SJSA1 (cell line): ENCODE data around the gene SIL1. TPM values are rescaled to one million over a fixed set of nuclear protein-coding genes. Genes with fewer than 3 reads are reported as not detected.
A peak's percentile ranks its signal among the peaks of the same experiment; 100 is the strongest.
"Not testable (repeated sequence)": the region's sequence is repeated elsewhere in the genome, so short reads cannot be mapped to it uniquely, and the experiment has no call there.

Experiments
- DNase-seq, 2 experiments: peaks; one replicate each; pipeline ENCODE4 v3.0.0-alpha.2; 2015 to 2020; ENCODE audit warnings: low spot score in 2 of 2, low read depth in 1 of 2
- H3K27ac ChIP-seq: fragments of 250-450 bp; sonication (Bioruptor Pico); 2 replicates; pipeline ENCODE4 v1.5.1; 2020; ENCODE audit warnings: mild to moderate bottlenecking, moderate library complexity
- H3K27me3 ChIP-seq: fragments of 250-450 bp; sonication (Bioruptor Pico); replicated peaks from 2 replicates; pipeline ENCODE4 v1.5.1; 2020; ENCODE audit warnings: mild to moderate bottlenecking, moderate library complexity
- H3K36me3 ChIP-seq: fragments of 250-450 bp; sonication (Bioruptor Pico); 2 replicates; pipeline ENCODE4 v1.5.1; 2020; ENCODE audit warnings: mild to moderate bottlenecking
- H3K4me1 ChIP-seq: fragments of 250-450 bp; sonication (Bioruptor Pico); replicated peaks from 2 replicates; pipeline ENCODE4 v1.6.1; 2021; ENCODE audit warnings: mild to moderate bottlenecking
- H3K4me3 ChIP-seq: fragments of 250-450 bp; sonication (Bioruptor Pico); 2 replicates; pipeline ENCODE4 v1.5.1; 2020; ENCODE audit warnings: mild to moderate bottlenecking
- H3K9me3 ChIP-seq: fragments of 250-450 bp; sonication (Bioruptor Pico); replicated peaks from 2 replicates; pipeline ENCODE4 v1.5.1; 2020; ENCODE audit warnings: mild to moderate bottlenecking
- total RNA-seq: library from RNA; depleted of rRNA; stranded (reverse); fragments of >200 nt; shearing (Covaris generic); gene quantifications from 2 replicates; pipeline ENCODE4 v1.2.3, GENCODE V29; 2014; rRNA removed

Gene SIL1
- total RNA-seq = 42.5 and 58.2 TPM in 2 replicates

DNA sequence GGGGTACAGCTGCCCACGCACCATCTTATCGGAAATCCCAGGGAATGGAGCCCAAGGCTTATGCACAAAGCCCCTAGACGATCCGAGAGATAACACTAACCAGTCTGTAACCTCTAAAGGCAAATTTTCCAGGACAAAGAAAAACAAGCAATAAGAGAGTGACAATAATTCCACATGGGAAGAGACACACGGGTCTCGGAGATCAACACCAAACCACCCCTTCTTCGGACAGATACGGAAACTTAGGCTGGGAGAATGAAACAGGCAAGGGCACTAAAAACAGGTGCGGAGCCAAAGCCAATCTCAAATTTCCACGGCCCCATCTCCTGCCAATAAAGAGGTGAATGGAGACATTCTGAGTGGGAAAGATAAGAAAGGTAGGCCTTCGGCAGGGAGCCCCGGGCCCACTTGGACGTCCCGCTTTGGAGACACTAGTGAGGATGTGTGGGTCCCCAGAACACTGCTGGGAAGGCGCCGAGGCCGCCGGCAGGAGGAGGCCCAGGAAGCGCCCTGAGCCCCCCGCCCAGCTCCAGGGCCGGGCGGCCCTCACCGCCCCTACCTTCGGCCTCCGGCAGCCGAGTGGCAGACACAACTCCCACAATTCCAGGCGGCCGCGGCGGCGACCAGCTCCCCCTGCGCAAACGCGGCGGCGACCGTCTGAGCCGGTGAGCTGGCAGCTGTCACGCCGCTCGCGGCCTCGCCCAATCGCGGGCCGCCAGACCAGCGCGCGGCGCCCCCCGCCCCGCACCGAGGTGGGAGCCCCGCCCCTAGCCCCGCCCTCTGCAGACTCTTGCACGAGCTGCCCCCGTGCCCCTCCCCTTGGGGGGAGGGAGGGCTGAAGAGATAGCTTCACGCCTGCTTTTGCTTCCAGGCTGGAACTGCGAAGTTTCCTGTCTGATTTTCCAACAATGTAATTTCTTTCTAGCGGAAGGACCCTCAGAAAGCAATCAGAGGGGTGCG is at the start of gene SIL1:
SIL1 (minus strand) TSS at position 659 of the 960 bp plus-strand sequence. CDS start 70,525 bp downstream, outside the sequence.
- Histone ChIP-seq H3K9me3 (no peaks in the 10 kb centered on the region), H3K27ac (peak within 1 kb of the TSS; percentile 68), H3K4me1 (no peaks in the 10 kb centered on the region), H3K36me3 (peaks cover 11% of the 10 kb centered on the region), H3K4me3 (peak within 1 kb of the TSS; percentile 65), H3K27me3 (no peaks in the 10 kb centered on the region)
- peak; percentile 90 to 99 for DNase-seq

DNA sequence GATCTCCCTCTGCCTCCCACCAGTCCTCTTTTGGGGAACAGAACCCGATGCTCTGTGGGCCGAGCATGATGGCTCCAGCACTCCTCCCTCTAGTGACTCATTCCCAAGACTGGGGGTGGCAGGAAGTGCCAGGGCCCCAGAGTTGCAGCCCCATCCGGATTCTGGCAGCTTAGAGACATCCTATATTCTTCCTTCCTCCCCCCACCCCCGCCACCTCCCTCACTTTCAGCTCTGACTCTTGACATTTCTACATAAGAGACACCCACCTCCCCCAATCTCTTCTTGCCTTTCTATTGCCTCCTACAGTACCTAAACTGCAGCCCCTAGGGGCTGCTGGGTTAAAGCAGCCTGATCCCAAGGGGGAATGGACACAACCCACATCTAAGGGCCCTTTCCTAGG is 48.2 kb upstream of the SIL1 start:
- H3K4me3 ChIP-seq = no peak overlapping the region

DNA sequence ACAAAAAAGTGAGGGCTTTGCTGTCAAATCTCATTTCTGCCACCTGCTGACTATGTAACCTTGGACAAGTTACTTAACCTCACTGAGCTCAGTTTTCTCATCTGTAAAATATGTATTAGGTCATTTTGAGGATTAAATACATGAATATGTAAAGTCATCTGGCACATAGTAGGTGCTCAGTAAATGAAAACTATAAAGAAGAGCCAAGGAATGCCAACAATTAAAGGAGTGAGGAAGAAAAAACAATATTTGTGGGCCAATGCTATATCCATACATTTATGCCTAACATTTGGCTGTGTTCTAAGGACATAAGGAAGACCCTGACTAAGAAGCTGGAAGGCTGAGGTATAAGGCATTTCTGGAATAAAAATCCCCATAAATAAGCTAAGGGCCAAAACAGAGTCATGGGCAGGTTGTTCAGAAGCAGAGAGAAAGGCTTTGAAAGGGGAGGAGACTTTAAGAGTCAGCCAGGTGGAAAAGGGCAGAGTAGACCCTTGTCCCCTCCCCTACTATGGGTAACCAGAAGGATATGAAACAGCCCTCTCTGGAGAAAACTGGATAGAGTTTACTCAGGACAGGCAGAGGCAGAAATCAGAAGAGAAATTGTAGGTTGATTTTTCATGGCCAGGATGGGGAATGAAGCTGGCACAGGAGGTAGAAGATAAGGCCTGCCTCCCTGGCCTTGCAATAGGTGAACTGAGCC is 47.6 kb upstream of the SIL1 start:
- no peak overlapping the region for H3K4me3 ChIP-seq
- H3K27me3 ChIP-seq = 0 out of 2 replicates have a peak, but pooled peaks cover 5% of the 10 kb centered on the region
- no peaks in the 10 kb centered on the region; the same call in 1 of the 2 replicates for H3K9me3 ChIP-seq
- no peak overlapping the region for H3K27ac ChIP-seq
- no peaks in the 10 kb centered on the region for H3K36me3 ChIP-seq
- DNase-seq = no peak
- peaks cover 4% of the 10 kb centered on the region for H3K4me1 ChIP-seq

More for the DNA sequence above, 48.2 kb upstream of the SIL1 start:
- peak in 1 of 2 experiments; percentile 57 for DNase-seq
- Histone ChIP-seq H3K27ac (no peak overlapping the region), H3K9me3 (no peaks in the 10 kb centered on the region; the same call in 1 of the 2 replicates), H3K27me3 (no peaks in the 10 kb centered on the region), H3K4me1 (peaks cover 4% of the 10 kb centered on the region), H3K36me3 (no peaks in the 10 kb centered on the region)

GRCh38 chr5:139243425-139243970 is 45.3 kb upstream of the SIL1 start:
- no peaks in the 10 kb centered on the region for H3K36me3 ChIP-seq
- H3K27me3 ChIP-seq = 0 out of 2 replicates have a peak, but pooled peaks cover 5% of the 10 kb centered on the region
- H3K9me3 ChIP-seq = peaks cover 6% of the 10 kb centered on the region
- no peak for DNase-seq
- no peak overlapping the region for H3K27ac ChIP-seq
- no peak overlapping the region for H3K4me3 ChIP-seq
- H3K4me1 ChIP-seq = peaks cover 4% of the 10 kb centered on the region

GRCh38 chr5:139241139-139241538 is 43.0 kb upstream of the SIL1 start:
- Histone ChIP-seq H3K36me3 (no peaks in the 10 kb centered on the region), H3K27ac (no peak overlapping the region), H3K4me1 (peaks cover 2% of the 10 kb centered on the region), H3K27me3 (0 out of 2 replicates have a peak, but pooled peaks cover 5% of the 10 kb centered on the region), H3K9me3 (peaks cover 6% of the 10 kb centered on the region), H3K4me3 (no peak overlapping the region)
- DNase-seq = no peak

- no peaks in the 10 kb centered on the region for H3K36me3 ChIP-seq
- no peaks in the 10 kb centered on the region for H3K4me1 ChIP-seq
- no peak overlapping the region for H3K4me3 ChIP-seq
- no peak overlapping the region for H3K27ac ChIP-seq
- H3K9me3 ChIP-seq = peaks cover 6% of the 10 kb centered on the region; the same call in 1 of the 2 replicates
- 0 out of 2 replicates have a peak, but pooled peaks cover 5% of the 10 kb centered on the region for H3K27me3 ChIP-seq
- DNase-seq = no peak
These were observed 38.3 kb upstream of the SIL1 start for GRCh38 chr5:139236479-139236878.

- Histone ChIP-seq H3K27ac (no peak overlapping the region), H3K27me3 (no peaks in the 10 kb centered on the region), H3K4me1 (no peaks in the 10 kb centered on the region), H3K36me3 (no peaks in the 10 kb centered on the region), H3K4me3 (no peak overlapping the region), H3K9me3 (no peaks in the 10 kb centered on the region)
- no peak for DNase-seq
These were observed 34.1 kb upstream of the SIL1 start for GRCh38 chr5:139232147-139232724.

DNA sequence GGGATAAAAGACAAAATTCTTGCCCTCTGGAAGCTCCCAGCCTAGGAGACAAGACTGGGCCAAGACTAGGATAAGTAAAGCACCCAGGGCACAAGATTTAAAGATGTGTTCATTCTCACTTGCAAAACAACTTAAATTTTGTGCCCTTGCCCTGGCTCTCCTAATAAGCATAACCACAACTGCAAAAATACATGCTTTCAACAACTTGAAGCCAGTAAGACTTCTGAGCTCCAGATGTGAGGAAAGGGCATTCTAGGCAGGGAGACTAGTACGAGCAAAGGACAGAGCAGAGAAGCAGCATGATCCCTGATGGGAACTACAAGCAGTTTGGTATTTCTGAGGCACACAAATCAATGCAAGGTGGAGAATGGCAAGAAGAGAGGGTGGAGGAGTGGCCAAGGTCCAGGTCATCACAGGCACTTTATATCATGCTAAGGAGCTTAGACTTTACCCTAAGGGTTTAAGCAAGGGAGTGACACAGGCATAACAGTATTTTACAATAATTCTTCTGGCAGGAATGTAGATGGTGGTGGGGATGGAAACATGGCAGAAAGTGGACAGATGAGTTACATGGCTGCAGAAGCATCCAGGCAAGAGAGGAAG is 30.1 kb upstream of the SIL1 start:
- Histone ChIP-seq H3K27ac (no peak overlapping the region), H3K36me3 (no peaks in the 10 kb centered on the region), H3K9me3 (no peaks in the 10 kb centered on the region), H3K4me3 (no peak overlapping the region), H3K27me3 (no peaks in the 10 kb centered on the region), H3K4me1 (no peaks in the 10 kb centered on the region)
- no peak for DNase-seq

- Histone ChIP-seq H3K4me1 (no peaks in the 10 kb centered on the region), H3K36me3 (no peaks in the 10 kb centered on the region), H3K27ac (no peak overlapping the region), H3K4me3 (no peak overlapping the region), H3K27me3 (no peaks in the 10 kb centered on the region), H3K9me3 (no peaks in the 10 kb centered on the region)
- DNase-seq = no peak
These were observed 28.0 kb upstream of the SIL1 start for GRCh38 chr5:139226131-139226530.

- Histone ChIP-seq H3K27me3 (no peaks in the 10 kb centered on the region), H3K4me3 (no peak overlapping the region), H3K9me3 (no peaks in the 10 kb centered on the region), H3K4me1 (no peaks in the 10 kb centered on the region), H3K36me3 (no peaks in the 10 kb centered on the region), H3K27ac (no peak overlapping the region)
- no peak for DNase-seq
These were observed 25.3 kb upstream of the SIL1 start for GRCh38 chr5:139223481-139223880.

GRCh38 chr5:139222346-139222745 is 24.2 kb upstream of the SIL1 start:
- no peaks in the 10 kb centered on the region for H3K9me3 ChIP-seq
- no peak overlapping the region for H3K4me3 ChIP-seq

DNA sequence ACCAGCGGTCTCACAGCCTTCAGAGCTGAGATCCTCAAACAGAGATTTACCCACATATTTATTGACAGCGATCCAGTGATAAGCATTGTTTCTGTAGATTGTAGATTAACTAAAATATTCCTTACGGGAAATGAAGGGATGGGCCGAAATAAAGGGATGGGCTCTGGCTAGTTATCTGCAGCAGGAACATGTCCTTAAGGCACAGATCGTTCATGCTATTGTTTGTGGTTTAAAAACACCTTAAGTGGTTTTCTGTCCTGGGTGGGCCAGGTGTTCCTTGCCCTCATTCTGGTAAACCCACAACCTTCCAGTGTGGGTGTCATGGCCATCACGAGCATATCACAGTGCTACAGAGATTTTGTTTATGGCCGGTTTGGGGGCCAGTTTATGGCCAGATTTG is 19.9 kb upstream of the SIL1 start:
- not testable (repeated sequence) for H3K36me3 ChIP-seq, H3K9me3 ChIP-seq, H3K27me3 ChIP-seq, H3K4me1 ChIP-seq, DNase-seq, H3K27ac ChIP-seq, H3K4me3 ChIP-seq

More at GRCh38 chr5:139222346-139222745, 24.2 kb upstream of the SIL1 start:
- no peaks in the 10 kb centered on the region for H3K27me3 ChIP-seq
- no peak for DNase-seq
- H3K36me3 ChIP-seq = no peaks in the 10 kb centered on the region
- no peak overlapping the region for H3K27ac ChIP-seq
- no peaks in the 10 kb centered on the region for H3K4me1 ChIP-seq
